GM18909 (cell line): ENCODE measurements around the gene SH2D6.
"Not testable (repeated sequence)": the region's sequence is repeated elsewhere in the genome, so short reads cannot be mapped to it uniquely, and the experiment has no call there.

ENCODE experiments used
- ATAC-seq: cut with Tn5 transposase; IDR thresholded peaks from one replicate; pipeline ENCODE4 v1.9.1; 2021; ENCODE audit warnings: mild to moderate bottlenecking; ENCODE audit not compliant: unreplicated experiment, poor library complexity

Gene SH2D6

GRCh38 chr2:85397925-85398331, 20.6 kb upstream of the SH2D6 start:
- ATAC-seq = no peak

GRCh38 chr2:85398426-85399182, 19.9 kb upstream of the SH2D6 start:
- no peak for ATAC-seq

- ATAC-seq = no peak
Observed at GRCh38 chr2:85399183-85399455, 19.4 kb upstream of the SH2D6 start.

- ATAC-seq = no peak
Observed at GRCh38 chr2:85400023-85400422, 18.5 kb upstream of the SH2D6 start.

- ATAC-seq = no peak
Observed at GRCh38 chr2:85400541-85401463, 17.7 kb upstream of the SH2D6 start.

- no peak for ATAC-seq
Observed at GRCh38 chr2:85401464-85401805, 17.1 kb upstream of the SH2D6 start.

GRCh38 chr2:85401844-85402243, 16.7 kb upstream of the SH2D6 start:
- no peak for ATAC-seq

- ATAC-seq = peak; percentile 69
Observed at GRCh38 chr2:85405201-85406059, 13.1 kb upstream of the SH2D6 start.

- peak; percentile 59 for ATAC-seq
Observed at GRCh38 chr2:85409845-85410583, 8.5 kb upstream of the SH2D6 start, which contains the start of gene CAPG. TSS of gene CAPG (minus strand) at chr2:85410366. CDS start at chr2:85402145, 8,221 bp downstream.

GRCh38 chr2:85410584-85411404, 7.7 kb upstream of the SH2D6 start:
- ATAC-seq = no peak

- no peak for ATAC-seq
Observed at GRCh38 chr2:85411405-85411748, 7.1 kb upstream of the SH2D6 start.

- no peak for ATAC-seq
Observed at GRCh38 chr2:85413592-85414420, 4.7 kb upstream of the SH2D6 start.

GRCh38 chr2:85414421-85414759, 4.1 kb upstream of the SH2D6 start:
- not testable (repeated sequence) for ATAC-seq

GRCh38 chr2:85414761-85415553, 3.6 kb upstream of the SH2D6 start:
- no peak for ATAC-seq

GRCh38 chr2:85415980-85416650, 2.4 kb upstream of the SH2D6 start:
- ATAC-seq = no peak

- peak; percentile 5 for ATAC-seq
Observed at GRCh38 chr2:85419009-85419675, 628 bp downstream of the SH2D6 start.
